Astrocyte of the cerebellum (primary cell): ENCODE measurements around the gene BRINP3.

Experiments
- DNase-seq: peaks from one replicate; pipeline ENCODE4 v3.0.0-alpha.2; 2011; ENCODE audit warnings: low read depth
- H3K4me3 ChIP-seq: 2 replicates; pipeline ENCODE4 v1.5.1; 2011; ENCODE audit warnings: mild to moderate bottlenecking, low read depth, low read length, moderate library complexity
- CTCF ChIP-seq: IDR thresholded peaks from 2 replicates; pipeline ENCODE4 v1.5.1; 2012; ENCODE audit warnings: low read length, low read depth, moderate library complexity, mild to moderate bottlenecking; ENCODE audit errors: missing control alignments
- in situ Hi-C: cut with HindIII; loops from 2 replicates; pipeline ENCODE4 v1.10.0; 2017; ENCODE audit warnings: low sequenced_read_pairs

Gene BRINP3

DNA sequence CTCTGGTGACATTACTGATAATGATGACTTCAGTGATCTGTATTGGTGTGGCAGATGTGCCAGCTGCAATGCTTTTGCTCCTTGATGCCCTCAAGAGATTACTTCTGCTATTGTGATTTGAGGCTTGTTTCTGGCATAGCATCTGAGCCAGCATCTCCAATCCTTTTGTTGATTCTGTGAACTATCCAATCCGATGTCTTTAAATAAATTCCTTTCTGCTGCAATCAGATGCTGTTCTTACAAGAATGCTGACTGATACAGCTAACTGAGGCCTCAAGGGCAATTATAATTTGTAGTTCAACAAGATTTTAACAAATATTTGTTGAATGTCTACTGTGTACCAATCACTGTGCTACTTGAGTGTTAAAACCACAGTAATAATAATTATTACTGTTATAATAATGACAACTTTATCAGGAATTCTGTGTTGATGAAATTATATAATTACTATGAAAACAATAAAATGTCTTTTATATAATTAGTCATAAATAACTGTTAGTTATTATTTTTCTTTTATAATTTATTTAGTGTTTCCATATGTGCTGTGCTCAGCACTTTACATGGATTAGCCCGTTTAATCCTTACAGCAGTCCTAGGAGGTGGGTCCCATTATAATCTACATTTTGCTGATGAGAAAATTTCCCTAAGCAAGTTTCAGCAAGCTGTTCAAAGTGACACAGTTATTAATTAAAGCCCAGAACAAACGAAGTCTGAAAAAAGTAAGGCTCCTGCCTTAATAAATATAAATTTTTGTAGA lies 308.2 kb downstream of the BRINP3 start:
- DNase-seq = peak; percentile 29
- in situ Hi-C loops = no loop called here
- no peak for TF ChIP-seq CTCF
- no peak overlapping the region for H3K4me3 ChIP-seq

DNA sequence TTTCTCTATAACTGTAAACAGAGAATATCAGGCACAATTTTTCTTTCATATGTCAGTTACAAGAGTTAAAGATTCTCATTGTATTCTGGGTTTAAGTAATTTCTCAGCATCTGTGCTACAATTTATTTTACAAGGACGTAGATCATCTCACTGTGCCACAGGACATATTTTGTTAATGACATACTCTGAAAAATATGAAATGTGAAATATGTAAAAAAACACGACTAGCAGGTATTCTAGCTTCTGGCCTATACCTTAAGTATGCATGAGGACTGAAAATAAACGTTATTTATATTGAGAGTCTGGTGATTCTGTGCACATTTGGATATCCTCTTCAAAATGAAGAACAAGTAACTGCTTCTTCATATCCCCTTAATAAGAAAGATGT lies 308.8 kb downstream of the BRINP3 start:
- H3K4me3 ChIP-seq = no peak overlapping the region
- no peak for TF ChIP-seq CTCF
- in situ Hi-C loops = no loop called here
- DNase-seq = no peak

GRCh38 chr1:190168116-190168892 lies 309.4 kb downstream of the BRINP3 start:
- in situ Hi-C loops = no loop called here
- TF ChIP-seq CTCF = no peak
- DNase-seq = peak; percentile 55
- H3K4me3 ChIP-seq = no peak overlapping the region

- H3K4me3 ChIP-seq = no peak overlapping the region
- in situ Hi-C loops = no loop called here
- no peak for DNase-seq
- no peak for TF ChIP-seq CTCF
Observed at GRCh38 chr1:190159146-190159545, 318.5 kb downstream of the BRINP3 start.

DNA sequence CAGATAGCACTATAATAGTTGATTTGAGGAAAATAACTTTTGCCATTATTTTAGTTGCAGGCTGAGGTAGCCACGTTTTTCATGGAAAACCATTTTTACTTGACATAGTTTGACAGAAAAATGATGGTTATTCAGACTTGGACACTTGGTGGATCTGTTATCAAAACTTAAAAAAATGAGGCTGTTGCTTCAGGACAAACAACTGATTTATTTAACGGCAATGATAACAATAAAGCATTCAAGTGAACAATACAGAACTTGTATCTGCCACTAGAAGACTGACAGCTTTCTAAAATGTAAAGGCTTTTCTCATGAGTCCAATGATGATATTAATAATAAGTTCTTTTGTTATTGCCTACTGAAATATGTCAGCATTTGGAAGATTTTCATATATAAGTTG lies 322.9 kb downstream of the BRINP3 start:
- in situ Hi-C loops = no loop called here
- DNase-seq = no peak
- TF ChIP-seq CTCF = no peak
- no peak overlapping the region for H3K4me3 ChIP-seq

- no peak for DNase-seq
- no peak overlapping the region for H3K4me3 ChIP-seq
- in situ Hi-C loops = no loop called here
- no peak for TF ChIP-seq CTCF
Observed at GRCh38 chr1:190147616-190148015, 330.0 kb downstream of the BRINP3 start.
